Fibroblast of skin of left biceps (primary cell): ENCODE data around the gene SCO2.

Experiments used
- DNase-seq, 2 experiments: peaks; one replicate each; pipeline ENCODE4 v3.0.0-alpha.2; 2013; ENCODE audit warnings: low read depth in 2 of 2

The SCO2 gene

DNA sequence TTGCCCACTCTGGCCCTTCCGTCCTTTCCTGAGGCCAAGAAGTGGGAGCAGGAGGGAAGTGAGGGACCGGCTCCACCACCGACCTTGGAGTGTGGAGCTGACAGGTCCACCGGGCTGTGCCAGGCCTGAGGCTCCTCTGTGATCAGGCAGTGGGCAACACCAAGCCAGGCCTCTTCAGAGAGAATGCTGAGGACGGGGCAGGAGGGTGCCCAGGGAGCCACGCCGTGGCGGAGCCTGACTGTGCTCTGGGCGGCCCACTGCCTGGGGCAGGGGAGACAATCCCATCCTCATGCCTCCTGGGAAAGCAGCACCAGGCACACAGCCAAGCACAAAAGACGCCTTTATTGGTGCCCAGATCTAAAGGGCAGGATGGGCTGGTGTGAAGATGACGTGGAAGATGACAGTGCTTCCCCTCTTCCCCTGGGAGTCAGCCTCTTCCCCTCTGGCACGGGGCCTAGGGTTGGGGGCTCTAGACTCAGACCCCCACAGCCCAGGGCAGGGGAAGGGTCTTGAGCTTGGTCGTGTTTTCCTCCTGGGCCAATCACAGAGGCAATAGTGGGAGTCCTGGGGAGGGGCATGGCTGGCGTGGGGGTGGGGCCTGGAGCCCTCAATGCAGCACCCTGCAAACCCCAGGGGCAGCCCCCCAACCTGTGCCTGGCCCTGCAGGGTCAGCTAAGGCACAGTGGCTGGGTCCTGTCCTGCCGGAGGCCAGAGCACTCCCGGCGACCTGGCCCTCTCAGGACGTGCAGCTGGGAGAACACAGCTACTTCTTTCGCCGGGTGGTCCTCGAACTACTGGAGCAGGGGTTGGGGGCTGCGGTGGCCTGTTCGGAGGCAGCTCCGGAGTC is 22.5 kb downstream of the SCO2 start:
- DNase-seq, result no peak

DNA sequence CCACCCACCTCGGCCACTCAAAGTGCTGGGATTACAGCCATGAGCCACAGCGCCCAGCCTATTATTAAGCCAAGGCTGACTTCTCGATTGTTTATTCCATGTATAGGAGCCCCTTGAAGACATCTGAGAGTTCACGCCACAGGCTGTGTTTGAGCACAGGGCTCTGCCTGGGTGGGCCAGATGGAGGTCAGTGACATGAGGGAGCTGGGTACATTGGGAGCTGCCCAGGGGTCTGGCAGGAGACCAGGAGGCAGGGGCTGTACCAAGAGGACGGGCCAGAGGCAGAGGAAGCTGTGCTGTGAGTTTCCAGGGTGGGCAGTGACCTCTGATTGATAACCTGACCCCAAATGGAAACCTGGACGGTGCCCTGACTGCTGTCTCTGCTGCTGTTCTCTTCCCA is 23.3 kb downstream of the SCO2 start:
- DNase-seq, result no peak

DNA sequence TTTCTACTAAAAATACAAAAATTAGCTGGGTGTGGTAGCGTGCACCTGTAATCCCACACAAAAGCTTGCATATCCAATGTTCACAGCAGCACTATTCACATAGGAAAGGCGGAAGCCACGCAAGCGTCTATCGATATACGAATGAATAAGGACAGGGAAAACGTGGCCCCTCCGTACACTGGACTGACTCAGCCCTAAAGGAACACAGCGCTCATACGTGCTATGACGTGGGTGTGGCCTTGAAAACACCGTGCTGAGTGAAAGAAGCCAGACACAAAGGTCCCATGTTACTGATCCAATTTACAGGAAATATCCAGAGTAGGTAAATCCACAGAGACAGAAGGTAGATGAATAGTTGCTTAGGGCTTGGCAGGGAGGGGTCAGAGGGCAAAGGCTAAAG is 24.9 kb downstream of the SCO2 start:
- DNase-seq, result no peak

- no peak for DNase-seq
Observed at GRCh38 chr22:50498322-50498890, 27.0 kb downstream of the SCO2 start.

DNA sequence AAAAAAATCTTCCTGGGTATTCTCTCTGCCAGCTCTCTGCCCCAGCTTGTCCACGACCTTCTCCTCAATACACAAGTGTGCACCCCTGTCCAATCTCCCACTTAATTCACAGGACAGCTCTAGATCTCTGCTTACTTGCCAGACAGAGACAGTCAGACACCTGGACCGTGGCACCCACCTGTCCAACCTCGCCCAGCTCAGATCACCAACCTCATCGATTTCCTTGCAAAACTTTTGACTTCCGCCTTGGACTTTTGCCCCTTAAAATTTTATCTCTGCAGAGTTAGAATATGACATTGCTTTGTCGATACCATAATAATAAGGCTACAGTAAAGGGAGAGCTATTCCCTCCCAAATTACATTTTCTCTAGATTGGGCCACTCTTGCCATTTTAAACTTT is 28.3 kb downstream of the SCO2 start:
- no peak for DNase-seq

GRCh38 chr22:50490531-50491308 is 34.7 kb downstream of the SCO2 start:
- no peak for DNase-seq

DNA sequence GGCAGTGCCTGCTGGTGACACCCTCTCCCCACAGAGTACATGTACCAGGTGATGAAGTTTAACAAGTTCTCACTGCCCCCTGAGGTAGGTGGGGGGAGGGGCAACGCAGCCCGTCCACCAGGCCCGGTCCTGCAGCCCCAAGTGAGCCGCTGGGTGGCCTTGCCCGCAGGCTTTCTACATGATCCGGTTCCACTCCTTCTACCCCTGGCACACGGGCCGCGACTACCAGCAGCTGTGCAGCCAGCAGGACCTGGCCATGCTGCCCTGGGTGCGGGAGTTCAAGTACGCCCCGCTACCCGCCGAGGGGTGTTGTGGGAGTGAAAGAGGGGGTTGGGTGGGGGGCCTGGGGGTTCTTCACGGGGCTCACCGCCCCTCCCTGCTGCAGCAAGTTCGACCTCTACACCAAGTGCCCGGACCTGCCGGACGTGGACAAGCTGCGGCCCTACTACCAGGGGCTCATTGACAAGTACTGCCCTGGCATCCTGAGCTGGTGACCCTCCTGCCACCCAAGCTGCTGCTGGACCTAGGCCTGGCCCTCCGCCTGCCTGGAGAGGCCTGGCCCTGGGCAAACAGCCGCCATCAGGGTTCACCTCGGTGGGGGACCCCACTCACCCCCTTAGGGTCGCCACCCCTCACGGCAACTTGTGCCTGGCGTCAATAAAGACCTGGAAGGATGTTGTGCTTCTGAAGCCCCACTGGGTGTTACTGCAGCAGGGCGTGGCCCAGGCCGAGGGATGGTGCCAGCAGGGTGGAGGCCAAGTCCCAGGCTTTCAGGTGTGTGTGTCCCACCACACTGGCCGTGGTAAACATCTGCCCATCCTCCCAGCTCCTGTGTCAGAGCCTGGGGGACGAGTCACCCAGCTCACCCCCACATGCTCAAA is 35.8 kb downstream of the SCO2 start:
- no peak for DNase-seq

GRCh38 chr22:50488886-50489285 is 36.5 kb downstream of the SCO2 start:
- DNase-seq, result no peak

DNA sequence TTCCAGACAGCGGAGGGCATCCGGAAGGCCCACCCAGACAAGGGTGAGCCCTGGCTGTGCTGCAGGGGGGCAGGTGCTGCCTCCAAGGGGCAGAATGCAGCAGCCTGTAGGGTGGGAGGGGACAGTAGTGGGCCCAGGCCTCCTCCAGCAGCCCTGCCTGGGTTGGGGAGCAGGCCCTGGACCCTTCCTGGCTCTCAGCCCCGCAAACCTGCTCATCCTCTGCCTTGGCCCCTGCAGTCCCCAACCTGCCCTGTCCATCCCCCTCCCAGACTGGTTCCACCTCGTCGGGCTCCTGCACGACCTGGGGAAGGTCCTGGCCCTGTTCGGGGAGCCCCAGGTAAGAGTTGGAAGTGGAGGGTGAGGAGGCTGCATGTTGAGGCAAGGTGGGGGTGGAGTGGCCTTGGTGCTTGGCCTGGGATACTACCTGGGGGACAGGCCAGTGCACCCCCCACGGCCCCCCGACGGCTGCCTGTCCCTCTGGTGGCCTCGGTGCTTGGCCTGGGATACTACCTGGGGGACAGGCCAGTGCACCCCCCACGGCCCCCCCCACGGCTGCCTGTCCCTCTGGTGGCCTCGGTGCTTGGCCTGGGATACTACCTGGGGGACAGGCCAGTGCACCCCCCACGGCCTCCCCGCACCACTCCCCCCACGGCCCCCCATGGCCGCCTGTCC is 37.3 kb downstream of the SCO2 start:
- DNase-seq, result no peak

- DNase-seq, result no peak
Observed at GRCh38 chr22:50487290-50488005, 38.0 kb downstream of the SCO2 start.

DNA sequence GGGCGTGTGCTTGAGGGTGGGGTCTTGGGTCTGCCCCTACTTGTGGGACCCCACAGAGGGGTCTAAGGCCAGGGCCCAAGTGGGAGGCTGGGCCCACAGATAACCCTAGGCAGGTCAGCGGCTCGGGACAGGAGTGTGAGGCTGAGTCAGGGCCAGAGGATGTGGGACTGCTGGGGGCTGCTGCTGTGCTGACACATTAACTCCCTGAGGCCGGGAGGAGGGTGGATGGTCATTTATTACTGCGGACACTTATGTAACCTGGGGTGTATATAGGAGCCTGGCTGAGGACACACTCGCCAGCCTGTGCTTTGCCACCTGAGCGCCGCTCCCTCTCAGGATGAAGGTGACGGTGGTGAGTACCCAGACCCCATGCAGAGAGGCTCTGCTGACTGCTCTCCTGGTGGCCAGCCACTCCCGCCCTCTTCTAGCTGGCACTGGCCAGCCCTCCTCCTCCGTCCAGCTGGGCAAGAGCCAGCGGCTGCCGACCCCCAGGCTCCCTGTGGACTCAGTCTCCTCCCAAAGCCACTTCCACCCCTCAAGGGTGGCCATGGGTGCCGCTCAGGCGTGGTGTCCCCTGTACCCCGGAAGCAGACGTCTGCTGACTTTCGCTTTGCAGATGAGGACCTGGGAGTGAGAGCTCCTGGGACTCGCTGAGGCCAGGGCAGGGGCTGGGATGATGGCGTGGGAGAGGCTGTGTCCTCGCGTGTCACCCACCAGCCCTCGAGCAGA is 38.7 kb downstream of the SCO2 start, which contains the start of gene MIOX:
TSS of gene MIOX (plus strand) at position 299 of the 729 bp plus-strand sequence. CDS start at position 338, 39 bp downstream.
- no peak for DNase-seq

GRCh38 chr22:50485221-50486131 is 39.9 kb downstream of the SCO2 start:
- DNase-seq, result no peak

- no peak for DNase-seq
Observed at GRCh38 chr22:50483977-50484853, 41.2 kb downstream of the SCO2 start.

DNA sequence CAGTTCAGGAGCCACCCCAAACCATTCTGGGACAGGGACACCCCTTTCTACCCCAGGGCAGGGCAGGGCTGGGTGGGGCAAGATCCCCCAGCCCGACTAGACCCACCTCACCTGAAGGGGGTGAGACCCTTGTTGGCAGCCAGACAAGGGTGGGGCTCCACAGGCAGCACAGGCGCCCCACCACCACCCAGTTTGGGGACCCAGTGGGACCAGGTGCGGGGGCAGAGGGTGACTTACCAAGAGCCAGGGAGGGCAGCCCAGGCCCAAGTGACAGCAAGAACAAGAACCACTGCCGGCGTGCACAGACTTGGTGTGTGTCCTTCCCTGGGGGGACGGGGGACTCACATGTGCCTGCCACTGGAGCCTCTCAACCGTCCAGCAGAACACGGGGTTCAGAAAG is 41.8 kb downstream of the SCO2 start:
- no peak for DNase-seq

DNA sequence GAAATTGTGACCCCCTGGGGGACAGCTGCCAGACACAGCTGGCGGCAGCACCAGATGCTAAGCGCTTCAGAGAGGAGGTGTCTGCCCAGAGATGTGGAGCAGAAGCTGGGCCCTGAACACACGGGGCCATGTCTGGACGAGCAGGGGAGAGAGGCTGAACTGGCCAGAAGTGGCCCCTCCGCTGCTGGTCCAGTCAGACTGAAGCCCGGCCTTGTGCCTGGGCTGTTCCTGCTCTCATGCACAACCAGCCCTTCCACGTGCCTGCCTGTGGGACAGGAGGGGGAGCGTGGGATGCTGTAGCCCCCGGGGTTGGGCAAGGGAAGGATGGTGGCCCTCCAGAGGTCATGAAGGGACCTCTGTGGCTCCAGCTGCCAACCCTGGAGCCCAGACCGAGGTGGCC is 42.3 kb downstream of the SCO2 start:
- DNase-seq, result no peak

DNA sequence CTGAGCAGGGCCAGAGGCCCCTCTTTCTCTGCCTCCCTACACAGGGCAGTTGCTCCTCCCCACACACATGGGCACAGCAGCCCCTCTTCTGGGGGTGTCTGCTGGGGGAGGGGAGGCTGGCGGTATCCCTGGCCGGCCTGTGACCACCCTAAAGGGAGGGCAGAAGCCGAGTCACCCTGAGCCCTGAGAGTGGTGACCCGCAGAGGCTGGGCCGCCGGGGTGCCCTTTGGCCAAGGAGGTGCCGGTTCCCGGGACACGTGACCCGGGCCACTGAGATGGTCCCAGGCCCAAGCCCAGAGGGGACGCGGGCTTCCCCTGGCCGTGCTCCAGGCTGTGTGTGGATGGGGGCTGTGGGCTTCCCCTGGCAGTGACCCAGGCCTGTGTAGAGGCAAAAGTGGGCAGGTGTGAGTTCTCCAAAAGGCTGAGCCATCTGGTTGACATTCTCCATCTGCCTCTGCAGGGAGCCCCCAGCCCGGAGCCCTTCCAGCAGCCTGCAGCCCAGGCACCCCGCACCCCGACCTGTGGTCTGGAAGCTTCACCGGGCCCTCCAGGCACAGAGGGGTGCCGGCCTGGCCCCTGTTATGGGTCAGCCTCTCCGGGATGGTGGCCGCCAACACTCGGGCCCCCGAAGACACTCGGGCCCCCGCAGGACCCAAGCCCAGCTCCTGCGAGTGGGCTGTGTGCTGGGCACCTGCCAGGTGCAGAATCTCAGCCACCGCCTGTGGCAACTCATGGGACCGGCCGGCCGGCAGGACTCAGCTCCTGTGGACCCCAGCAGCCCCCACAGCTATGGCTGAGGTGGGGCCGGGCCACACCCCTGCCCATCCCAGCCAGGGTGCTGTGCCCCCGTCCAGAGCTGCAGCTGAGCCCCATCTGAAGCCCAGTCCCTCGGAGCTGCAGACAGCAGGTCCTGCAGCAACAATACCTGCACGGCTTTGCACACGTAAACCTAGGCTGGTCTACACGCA is 43.0 kb downstream of the SCO2 start:
- DNase-seq, result no peak
